Loucy (cell line): ENCODE measurements around the gene INPP4B.

Source experiments
- H2AFZ ChIP-seq: fragments of 200-600 bp; sonication (generic); 2 replicates; pipeline ENCODE4 v1.6.0; 2016; ENCODE audit warnings: antibody characterized with exemption, mild to moderate bottlenecking, low read length, moderate library complexity
- H3F3A ChIP-seq: fragments of 200-600 bp; 2 replicates; pipeline ENCODE4 v1.6.0; 2016; ENCODE audit warnings: antibody characterized with exemption, low read depth, mild to moderate bottlenecking
- H3K27me3 ChIP-seq: fragments of 200-600 bp; sonication (generic); 2 replicates; pipeline ENCODE4 v1.6.1; 2014; ENCODE audit warnings: low read length, mild to moderate bottlenecking; ENCODE audit not compliant: insufficient read depth, poor library complexity, severe bottlenecking
- H3K36me3 ChIP-seq: fragments of 200-600 bp; sonication (generic); 2 replicates; pipeline ENCODE4 v1.6.1; 2016; ENCODE audit warnings: low read length; ENCODE audit not compliant: insufficient read depth
- H3K4me1 ChIP-seq: fragments of 200-600 bp; sonication (generic); 2 replicates; pipeline ENCODE4 v1.5.1; 2014; ENCODE audit warnings: low read length, mild to moderate bottlenecking; ENCODE audit not compliant: insufficient read depth, poor library complexity, severe bottlenecking
- H3K4me2 ChIP-seq: fragments of 200-600 bp; sonication (generic); 2 replicates; pipeline ENCODE4 v1.6.0; 2014; ENCODE audit warnings: antibody characterized with exemption, low read length, low read depth, mild to moderate bottlenecking; ENCODE audit not compliant: poor library complexity, severe bottlenecking
- H3K4me3 ChIP-seq: fragments of 200-600 bp; sonication (generic); 2 replicates; pipeline ENCODE4 v1.5.1; 2014; ENCODE audit warnings: low read length, mild to moderate bottlenecking, mixed read lengths; ENCODE audit not compliant: poor library complexity, severe bottlenecking
- H3K79me2 ChIP-seq: fragments of 200-600 bp; sonication (generic); 2 replicates; pipeline ENCODE4 v1.6.1; 2014; ENCODE audit warnings: low read length; ENCODE audit not compliant: insufficient read depth
- H3K9ac ChIP-seq: fragments of 200-600 bp; sonication (generic); 2 replicates; pipeline ENCODE4 v1.6.0; 2014; ENCODE audit warnings: mild to moderate bottlenecking, low read depth, low read length, moderate library complexity; ENCODE audit not compliant: poor library complexity, severe bottlenecking
- H3K9me2 ChIP-seq: fragments of 200-600 bp; sonication (generic); replicated peaks from 2 replicates; pipeline ENCODE4 v1.6.1; 2016; ENCODE audit warnings: low read depth, low read length, mixed read lengths
- H3K9me3 ChIP-seq: fragments of 200-600 bp; sonication (generic); 2 replicates; pipeline ENCODE4 v1.6.1; 2014; ENCODE audit warnings: mild to moderate bottlenecking, antibody characterized with exemption, low read length, low read depth; ENCODE audit not compliant: insufficient read depth
- H4K20me1 ChIP-seq: fragments of 200-600 bp; sonication (generic); 2 replicates; pipeline ENCODE4 v1.6.0; 2014; ENCODE audit warnings: antibody characterized with exemption, low read length, mild to moderate bottlenecking; ENCODE audit not compliant: insufficient read depth, poor library complexity, severe bottlenecking
- EZH2phosphoT487 ChIP-seq: fragments of 200-600 bp; IDR thresholded peaks from 2 replicates; pipeline ENCODE4 v1.6.1; 2018; ENCODE audit warnings: antibody characterized with exemption, mild to moderate bottlenecking, moderate library complexity, borderline replicate concordance
- TF ChIP-seq, protein P1 (sequence below): fragments of 200-600 bp; sonication (generic); conservative IDR thresholded peaks from 2 replicates; pipeline ENCODE4 v1.5.1; 2014; ENCODE audit warnings: mild to moderate bottlenecking, antibody characterized with exemption, low read length

The INPP4B gene

DNA sequence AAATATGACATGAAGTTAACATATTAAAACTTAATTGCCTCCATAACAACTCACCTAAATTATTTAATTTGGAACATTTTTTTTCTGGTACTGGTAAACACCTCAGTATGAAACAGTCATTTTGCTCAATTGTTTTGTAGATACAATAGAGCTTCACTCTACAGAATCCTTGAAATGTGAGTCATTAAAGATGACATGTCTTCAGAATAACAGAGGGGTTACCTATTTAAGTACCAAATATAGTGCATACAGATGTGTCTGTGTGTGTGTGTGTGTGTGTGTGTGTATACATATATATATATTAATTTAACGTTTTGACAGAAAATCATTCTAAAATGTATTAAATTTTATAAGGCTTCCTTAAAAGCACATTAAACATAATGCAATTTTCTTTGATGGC, 297.6 kb downstream of the INPP4B start:
- H3K79me2 ChIP-seq = no peaks in the 10 kb centered on the region

DNA sequence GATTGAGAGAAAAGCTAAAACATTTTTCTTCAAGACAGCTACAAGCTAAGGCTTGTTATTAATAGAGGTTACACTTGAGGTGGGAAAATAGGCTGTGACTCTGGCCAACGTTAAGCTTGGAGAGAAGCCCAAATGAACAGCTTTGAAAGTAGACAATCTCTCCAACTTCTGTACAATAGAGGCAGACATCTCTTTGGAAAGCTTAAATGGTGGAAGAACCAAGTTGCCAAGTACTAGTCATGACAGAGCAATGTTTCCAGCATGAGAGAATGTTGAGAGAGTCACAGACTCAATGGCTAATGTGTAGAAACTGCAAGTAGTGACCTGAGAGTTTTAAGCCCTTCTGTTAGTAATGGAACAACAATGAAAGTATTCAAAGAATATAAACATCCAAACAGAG, 298.1 kb downstream of the INPP4B start:
- H3K4me2 ChIP-seq = no peak overlapping the region
- peaks cover 8% of the 10 kb centered on the region for H3K4me1 ChIP-seq

More for the DNA sequence above, 297.6 kb downstream of the INPP4B start:
- Histone ChIP-seq H2AFZ (no peak overlapping the region), H3K4me3 (no peak overlapping the region), H3K4me2 (no peak overlapping the region), H3K36me3 (no peaks in the 10 kb centered on the region), H3K9ac (no peak overlapping the region), H3K9me3 (no peaks in the 10 kb centered on the region), H3K4me1 (peaks cover 8% of the 10 kb centered on the region), H3K27me3 (no peaks in the 10 kb centered on the region), H4K20me1 (no peaks in the 10 kb centered on the region), H3K9me2 (no peaks in the 10 kb centered on the region), H3F3A (no peaks in the 10 kb centered on the region)
- TF ChIP-seq, protein P1, sequence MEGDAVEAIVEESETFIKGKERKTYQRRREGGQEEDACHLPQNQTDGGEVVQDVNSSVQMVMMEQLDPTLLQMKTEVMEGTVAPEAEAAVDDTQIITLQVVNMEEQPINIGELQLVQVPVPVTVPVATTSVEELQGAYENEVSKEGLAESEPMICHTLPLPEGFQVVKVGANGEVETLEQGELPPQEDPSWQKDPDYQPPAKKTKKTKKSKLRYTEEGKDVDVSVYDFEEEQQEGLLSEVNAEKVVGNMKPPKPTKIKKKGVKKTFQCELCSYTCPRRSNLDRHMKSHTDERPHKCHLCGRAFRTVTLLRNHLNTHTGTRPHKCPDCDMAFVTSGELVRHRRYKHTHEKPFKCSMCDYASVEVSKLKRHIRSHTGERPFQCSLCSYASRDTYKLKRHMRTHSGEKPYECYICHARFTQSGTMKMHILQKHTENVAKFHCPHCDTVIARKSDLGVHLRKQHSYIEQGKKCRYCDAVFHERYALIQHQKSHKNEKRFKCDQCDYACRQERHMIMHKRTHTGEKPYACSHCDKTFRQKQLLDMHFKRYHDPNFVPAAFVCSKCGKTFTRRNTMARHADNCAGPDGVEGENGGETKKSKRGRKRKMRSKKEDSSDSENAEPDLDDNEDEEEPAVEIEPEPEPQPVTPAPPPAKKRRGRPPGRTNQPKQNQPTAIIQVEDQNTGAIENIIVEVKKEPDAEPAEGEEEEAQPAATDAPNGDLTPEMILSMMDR = no peak
- TF ChIP-seq EZH2phosphoT487 = no peak

DNA sequence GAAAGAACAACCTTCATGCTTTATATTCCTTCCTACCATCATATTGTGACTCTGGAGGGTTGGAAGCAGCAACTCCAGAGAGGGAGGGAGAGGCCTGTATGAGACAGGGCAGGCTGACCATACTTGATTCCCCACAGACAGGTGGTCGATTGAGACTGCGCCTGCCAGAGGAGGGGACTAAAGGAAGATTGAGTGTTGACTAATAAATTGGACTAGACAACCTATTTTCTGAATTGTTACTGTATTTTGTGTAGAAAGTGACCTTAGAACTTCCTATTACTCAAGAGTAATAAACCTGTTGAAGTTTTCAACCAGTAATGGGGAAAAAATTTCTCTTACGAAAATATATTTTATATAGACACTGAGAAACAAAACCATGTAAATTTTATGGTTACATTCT, 301.5 kb downstream of the INPP4B start:
- Histone ChIP-seq H3K27me3 (no peaks in the 10 kb centered on the region), H3K4me2 (no peak overlapping the region), H3K4me1 (no peaks in the 10 kb centered on the region), H4K20me1 (no peaks in the 10 kb centered on the region), H3K9me3 (no peaks in the 10 kb centered on the region), H3K9ac (no peak overlapping the region), H3K9me2 (no peaks in the 10 kb centered on the region), H3F3A (no peaks in the 10 kb centered on the region), H3K36me3 (no peaks in the 10 kb centered on the region), H3K79me2 (no peaks in the 10 kb centered on the region), H3K4me3 (no peak overlapping the region), H2AFZ (no peak overlapping the region)
- no peak for TF ChIP-seq EZH2phosphoT487
- TF ChIP-seq, protein P1 = no peak

More for the DNA sequence above, 298.1 kb downstream of the INPP4B start:
- no peak for TF ChIP-seq EZH2phosphoT487
- TF ChIP-seq, protein P1 = no peak
- Histone ChIP-seq H3K79me2 (no peaks in the 10 kb centered on the region), H3K27me3 (no peaks in the 10 kb centered on the region), H3K9ac (no peak overlapping the region), H4K20me1 (no peaks in the 10 kb centered on the region), H3F3A (no peaks in the 10 kb centered on the region), H3K9me2 (no peaks in the 10 kb centered on the region), H3K9me3 (no peaks in the 10 kb centered on the region), H2AFZ (no peak overlapping the region), H3K4me3 (no peak overlapping the region), H3K36me3 (no peaks in the 10 kb centered on the region)
